Urinary bladder (tissue), 4 donors: ENCODE measurements around the gene ZNF117. TPM values are rescaled to one million over a fixed set of nuclear protein-coding genes. Genes with fewer than 3 reads are reported as not detected.
"Not testable (repeated sequence)": the region's sequence is repeated elsewhere in the genome, so short reads cannot be mapped to it uniquely, and the experiment has no call there.

Experiments
- DNase-seq: peaks from one replicate; pipeline ENCODE4 v3.0.0-alpha.2; 2015; ENCODE audit errors: extremely low spot score
- H3K27ac ChIP-seq: one replicate; pipeline ENCODE4 v1.5.1; 2013; ENCODE audit warnings: low read depth, mild to moderate bottlenecking, moderate library complexity
- H3K36me3 ChIP-seq: one replicate; pipeline ENCODE4 v1.6.1; 2013; ENCODE audit warnings: mild to moderate bottlenecking, moderate library complexity; ENCODE audit not compliant: insufficient read depth
- H3K4me1 ChIP-seq: one replicate; pipeline ENCODE4 v1.6.1; 2013; ENCODE audit warnings: mild to moderate bottlenecking, moderate library complexity; ENCODE audit not compliant: insufficient read depth
- H3K4me3 ChIP-seq: one replicate; pipeline ENCODE4 v1.5.1; 2013; ENCODE audit warnings: low read depth, low read length
- WGBS: extraction: QIAGEN DNeasy Blood & Tissue Kit; methylation state at CpG from one replicate; pipeline ENCODE4 v1.1.7; 2013; 5-methylcytosine and 5-hydroxymethylcytosine counted together
- polyA plus RNA-seq: library from polyadenylated mRNA; stranded (reverse); fragments of 200-250 nt; gene quantifications from one replicate; pipeline ENCODE4 v1.2.3, GENCODE V29; 2013
- total RNA-seq: library from RNA; depleted of rRNA; stranded (reverse); fragments of >200 nt; gene quantifications from one replicate; pipeline ENCODE4 v1.2.3, GENCODE V29; 2014
- donor health status: healthy with polysubstance abuse.
- donor health status: healthy.

The ZNF117 gene
- 52.5 TPM for total RNA-seq
- 3.1 TPM for polyA plus RNA-seq

GRCh38 chr7:64990936-64991335, at the start of gene ZNF117:
Gene ZNF117 (minus strand): TSS chr7:64991036.
- no peak for DNase-seq
- no peaks in the 10 kb centered on the region for H3K4me1 ChIP-seq
- H3K4me3 ChIP-seq = no peak within 1 kb of the TSS
- no peaks in the 10 kb centered on the region for H3K36me3 ChIP-seq
- H3K27ac ChIP-seq = no peak within 1 kb of the TSS
- 88% methylated on average over 4 of the region's 4 CpGs for WGBS

GRCh38 chr7:65038767-65039166, 47.9 kb upstream of the ZNF117 start:
- Histone ChIP-seq H3K27ac (peak overlapping the region; percentile 66), H3K4me3 (peak overlapping the region; percentile 95)
- not testable (repeated sequence) for DNase-seq, H3K36me3 ChIP-seq, H3K4me1 ChIP-seq
- whole genome bisulfite sequencing = under 1% methylated on average over 32 of the region's 35 CpGs

DNA sequence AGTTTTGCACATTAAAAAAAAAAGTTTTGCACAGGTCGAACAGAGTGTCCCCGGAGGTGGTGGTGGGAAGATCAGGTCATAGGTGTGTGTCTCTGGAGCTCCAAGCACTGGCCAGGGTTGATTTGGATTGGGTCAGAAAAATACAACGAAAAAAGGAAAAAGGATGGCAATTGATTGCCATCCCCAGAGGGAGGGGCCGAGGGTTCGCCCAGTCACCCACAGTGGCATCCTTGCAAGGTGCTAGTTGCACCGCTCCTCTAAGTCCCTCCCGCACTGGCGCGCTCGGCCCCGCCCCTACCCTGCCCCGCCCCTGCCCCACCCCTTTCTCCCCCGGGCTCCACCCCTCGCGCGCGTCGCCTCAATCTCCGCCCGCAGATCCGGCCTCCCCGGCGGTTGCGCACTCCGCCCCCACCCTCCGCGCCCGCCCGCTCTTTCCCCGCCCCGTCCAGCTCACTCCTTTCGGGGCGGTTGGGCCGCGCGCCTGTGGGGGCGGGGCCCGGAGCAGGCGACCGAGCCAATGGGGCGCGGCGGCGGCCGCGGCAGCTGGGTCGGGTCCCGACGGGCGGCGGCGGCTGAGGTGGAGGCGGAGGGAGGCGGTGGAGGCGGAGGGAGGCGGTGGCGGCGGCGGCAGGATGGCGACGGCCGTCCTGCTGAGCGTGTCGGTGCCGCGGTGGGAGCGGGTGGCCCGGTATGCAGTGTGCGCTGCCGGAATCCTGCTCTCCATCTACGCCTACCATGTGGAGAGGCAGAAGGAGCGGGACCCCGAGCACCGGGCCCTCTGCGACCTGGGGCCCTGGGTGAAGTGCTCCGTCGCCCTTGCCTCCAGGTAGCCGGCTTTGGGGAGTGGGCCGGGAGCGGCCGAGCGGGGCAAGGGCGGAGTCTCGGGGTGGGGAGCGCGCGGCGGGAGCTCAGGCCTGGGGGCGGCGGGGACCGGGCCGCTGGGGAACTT, 47.2 kb upstream of the ZNF117 start:
- WGBS = 2% methylated on average over 89 of the region's 92 CpGs
- peak overlapping the region; percentile 80 for H3K27ac ChIP-seq
- H3K4me3 ChIP-seq = peak overlapping the region; percentile 95
- no peaks in the 10 kb centered on the region for H3K4me1 ChIP-seq
- DNase-seq = peak; percentile 78
- H3K36me3 ChIP-seq = no peaks in the 10 kb centered on the region

GRCh38 chr7:65036526-65036925, 45.7 kb upstream of the ZNF117 start:
- not testable (repeated sequence) for DNase-seq, H3K27ac ChIP-seq
- WGBS = 27% methylated on average over 2 of the region's 2 CpGs

GRCh38 chr7:65035469-65035868, 44.6 kb upstream of the ZNF117 start:
- not testable (repeated sequence) for H3K27ac ChIP-seq, DNase-seq, H3K4me3 ChIP-seq, H3K4me1 ChIP-seq, H3K36me3 ChIP-seq

More at GRCh38 chr7:65036526-65036925, 45.7 kb upstream of the ZNF117 start:
- H3K36me3 ChIP-seq, H3K4me3 ChIP-seq, H3K4me1 ChIP-seq: not testable (repeated sequence)

GRCh38 chr7:65034120-65034782, 43.4 kb upstream of the ZNF117 start:
- DNase-seq, H3K27ac ChIP-seq: not testable (repeated sequence)
- WGBS = 83% methylated on average over 8 of the region's 10 CpGs

GRCh38 chr7:65033391-65033790, 42.6 kb upstream of the ZNF117 start:
- not testable (repeated sequence) for H3K4me1 ChIP-seq, DNase-seq, H3K4me3 ChIP-seq, H3K36me3 ChIP-seq, H3K27ac ChIP-seq
- WGBS = 95% methylated on average over 29 of the region's 30 CpGs

More at GRCh38 chr7:65034120-65034782, 43.4 kb upstream of the ZNF117 start:
- not testable (repeated sequence) for H3K36me3 ChIP-seq, H3K4me1 ChIP-seq, H3K4me3 ChIP-seq

- not testable (repeated sequence) for H3K27ac ChIP-seq, H3K4me1 ChIP-seq, DNase-seq, H3K36me3 ChIP-seq, H3K4me3 ChIP-seq
Measured at GRCh38 chr7:65025023-65025422, 34.2 kb upstream of the ZNF117 start.

GRCh38 chr7:65020978-65021377, 30.1 kb upstream of the ZNF117 start:
- DNase-seq, H3K4me1 ChIP-seq, H3K4me3 ChIP-seq, H3K36me3 ChIP-seq, H3K27ac ChIP-seq: not testable (repeated sequence)
- WGBS = 88% methylated on average over 2 of the region's 3 CpGs

GRCh38 chr7:65009881-65010280, 19.0 kb upstream of the ZNF117 start:
- not testable (repeated sequence) for H3K27ac ChIP-seq, H3K4me3 ChIP-seq, H3K4me1 ChIP-seq, H3K36me3 ChIP-seq, DNase-seq
- WGBS = 88% methylated on average over 7 of the region's 7 CpGs

- not testable (repeated sequence) for H3K27ac ChIP-seq, DNase-seq
- 90% methylated on average over 2 of the region's 2 CpGs for WGBS
Measured at GRCh38 chr7:65009394-65009793, 18.6 kb upstream of the ZNF117 start.

DNA sequence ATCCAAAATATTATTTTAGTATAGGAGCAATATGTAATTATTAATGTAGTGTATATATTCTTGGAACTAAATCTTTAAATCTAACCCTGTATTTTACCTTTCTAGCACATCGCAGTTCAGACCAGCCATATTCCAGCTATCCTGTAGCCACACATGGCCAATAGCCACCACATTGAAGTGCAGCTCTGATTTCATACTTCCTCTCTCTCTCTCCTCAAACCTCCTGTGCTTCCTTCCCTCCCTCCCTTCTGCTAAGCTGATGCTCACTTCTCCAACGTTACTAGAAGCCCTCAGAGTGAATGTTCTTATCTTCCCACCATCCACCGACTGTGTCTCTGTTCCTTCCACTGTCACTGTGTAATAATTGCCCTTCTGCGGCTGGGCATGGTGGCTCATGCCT, 16.2 kb upstream of the ZNF117 start:
- not testable (repeated sequence) for H3K27ac ChIP-seq, H3K4me3 ChIP-seq, H3K36me3 ChIP-seq, H3K4me1 ChIP-seq, DNase-seq
- WGBS = 63% methylated on average over 4 of the region's 4 CpGs

More at GRCh38 chr7:65009394-65009793, 18.6 kb upstream of the ZNF117 start:
- H3K4me1 ChIP-seq, H3K36me3 ChIP-seq, H3K4me3 ChIP-seq: not testable (repeated sequence)

GRCh38 chr7:65006094-65006992, 15.5 kb upstream of the ZNF117 start, which contains the start of gene ERV3-1:
Gene ERV3-1 (minus strand): TSS chr7:65006687. CDS start chr7:64993026, 13,661 bp downstream.
- Histone ChIP-seq H3K4me1 (peaks cover 2% of the 10 kb centered on the region), H3K27ac (peak within 1 kb of the TSS; percentile 74), H3K36me3 (no peaks in the 10 kb centered on the region), H3K4me3 (peak within 1 kb of the TSS; percentile 53)
- peak; percentile 93 for DNase-seq
- under 1% methylated on average over 33 of the region's 33 CpGs for WGBS
